DND-41 (cell line): ENCODE measurements around the gene AP2A1.

Experiments
- CTCF ChIP-seq: IDR thresholded peaks from 2 replicates; pipeline ENCODE4 v1.5.1; 2012; ENCODE audit warnings: borderline replicate concordance, low read length, moderate library complexity, mild to moderate bottlenecking; ENCODE audit not compliant: poor library complexity, severe bottlenecking; ENCODE audit errors: extremely low read depth
- EZH2 ChIP-seq: IDR thresholded peaks from 3 replicates; pipeline ENCODE4 v1.6.1; 2012; ENCODE audit warnings: borderline replicate concordance, low read depth, mild to moderate bottlenecking, moderate library complexity, low read length, inconsistent platforms; ENCODE audit not compliant: severe bottlenecking

- TF ChIP-seq EZH2 (no peak), CTCF (no peak)
Measured at GRCh38 chr19:49730166-49730565, 36.6 kb upstream of the AP2A1 start.
